Immature natural killer cell (primary cell): ENCODE data around the gene PDGFRB. TPM values are rescaled to one million over a fixed set of nuclear protein-coding genes. Genes with fewer than 3 reads are reported as not detected.
"Not testable (repeated sequence)": the region's sequence is repeated elsewhere in the genome, so short reads cannot be mapped to it uniquely, and the experiment has no call there.

Experiments
- DNase-seq, 3 donors: peaks; one replicate each; pipeline ENCODE4 v3.0.0; 2022; ENCODE audit warnings: mixed read lengths in 1 of 3
- H3K27ac Mint-ChIP-seq, 6 donors: one replicate each; pipeline ENCODE4 v1.8.0; 2020; ENCODE audit warnings: mixed read lengths in 6 of 6, mild to moderate bottlenecking in 5 of 6, inconsistent platforms in 4 of 6, moderate library complexity in 3 of 6
- H3K27me3 Mint-ChIP-seq, 3 donors: one replicate each; pipeline ENCODE4 v1.8.0; 2020 to 2021; ENCODE audit warnings: low read depth in 3 of 3, mild to moderate bottlenecking in 3 of 3, mixed read lengths in 3 of 3, moderate library complexity in 3 of 3, inconsistent platforms in 1 of 3
- H3K36me3 Mint-ChIP-seq, 3 donors: one replicate each; pipeline ENCODE4 v1.8.0; 2020; ENCODE audit warnings: mixed read lengths in 3 of 3, inconsistent platforms in 2 of 3, mild to moderate bottlenecking in 2 of 3
- H3K4me1 Mint-ChIP-seq, 2 donors: one replicate each; pipeline ENCODE4 v1.8.0; 2020; ENCODE audit warnings: inconsistent platforms in 2 of 2, mild to moderate bottlenecking in 2 of 2, mixed read lengths in 2 of 2, moderate library complexity in 1 of 2
- H3K4me3 Mint-ChIP-seq, 5 donors: one replicate each; pipeline ENCODE4 v1.8.0; 2020; ENCODE audit warnings: mild to moderate bottlenecking in 5 of 5, mixed read lengths in 5 of 5, inconsistent platforms in 3 of 5, moderate library complexity in 3 of 5
- H3K9me3 Mint-ChIP-seq, 6 donors: one replicate each; pipeline ENCODE4 v1.8.0; 2020; ENCODE audit warnings: mild to moderate bottlenecking in 6 of 6, mixed read lengths in 6 of 6, inconsistent platforms in 4 of 6, moderate library complexity in 3 of 6
- polyA plus RNA-seq, 3 donors: library from polyadenylated mRNA; unstranded; fragments of 300-500 nt; fragmentation: Illumina TruSeq; gene quantifications; one replicate each; pipeline ENCODE4 v1.2.3, GENCODE V29; 2021

PDGFRB gene
- polyA plus RNA-seq, 3 donors from 2014 or later, result 6.4 to 18.9 (median 7.1) TPM

DNA sequence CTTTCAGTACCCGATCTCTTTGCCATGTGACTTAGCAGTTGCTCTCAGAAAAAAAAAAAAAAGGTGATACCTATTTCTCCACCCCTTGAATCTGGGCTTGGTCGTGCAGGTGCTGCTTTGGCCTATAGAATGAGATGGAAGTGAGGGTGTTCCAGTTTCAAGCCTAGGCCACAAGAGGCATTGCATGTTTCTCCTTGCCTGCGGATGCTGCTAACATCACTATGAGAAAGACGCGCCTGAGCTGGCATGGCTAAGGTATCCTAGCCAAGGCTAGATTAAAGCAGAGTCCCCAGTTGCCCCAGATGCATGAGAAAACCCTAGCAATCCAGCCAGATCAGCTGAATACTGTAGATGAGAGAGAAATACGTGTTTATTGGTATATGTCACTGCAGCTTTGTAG, 54.6 kb downstream of the PDGFRB start:
- DNase-seq, result no peak
- H3K4me1 Mint-ChIP-seq, result no peaks in the 10 kb centered on the region
- H3K4me3 Mint-ChIP-seq, result no peak overlapping the region
- peaks cover 4 to 13% (median 12%) of the 10 kb centered on the region in 3 donors for H3K27me3 Mint-ChIP-seq
- H3K9me3 Mint-ChIP-seq, result no peaks in the 10 kb centered on the region
- H3K27ac Mint-ChIP-seq, result no peak overlapping the region
- no peaks in the 10 kb centered on the region for H3K36me3 Mint-ChIP-seq

- Mint-ChIP-seq H3K9me3 (no peaks in the 10 kb centered on the region), H3K27me3 (peaks cover 8 to 23% (median 11%) of the 10 kb centered on the region in 3 donors), H3K36me3 (no peaks in the 10 kb centered on the region), H3K4me3 (no peak overlapping the region), H3K4me1 (no peaks in the 10 kb centered on the region), H3K27ac (no peak overlapping the region)
- DNase-seq, result no peak
Measured at GRCh38 chr5:150097152-150097551, 58.5 kb downstream of the PDGFRB start.

- Mint-ChIP-seq H3K27ac (no peak overlapping the region), H3K4me3 (no peak overlapping the region), H3K9me3 (no peaks in the 10 kb centered on the region), H3K27me3 (peaks cover 7 to 19% (median 17%) of the 10 kb centered on the region in 3 donors), H3K36me3 (no peaks in the 10 kb centered on the region), H3K4me1 (no peaks in the 10 kb centered on the region)
- no peak for DNase-seq
Measured at GRCh38 chr5:150092159-150092787, 63.4 kb downstream of the PDGFRB start.

- peaks cover 7 to 19% (median 14%) of the 10 kb centered on the region in 3 donors for H3K27me3 Mint-ChIP-seq
- no peaks in the 10 kb centered on the region for H3K9me3 Mint-ChIP-seq
- H3K4me3 Mint-ChIP-seq, result no peak within 1 kb of the TSS
- DNase-seq, result no peak
- H3K36me3 Mint-ChIP-seq, result peaks cover 0 to 3% (median 0%) of the 10 kb centered on the region in 3 donors
- H3K4me1 Mint-ChIP-seq, result peaks cover 6 to 16% of the 10 kb centered on the region in 2 donors
- no peak within 1 kb of the TSS for H3K27ac Mint-ChIP-seq
Measured at GRCh38 chr5:150085950-150086715, 69.5 kb downstream of the PDGFRB start, which contains the start of gene CSF1R. CSF1R (minus strand) TSS chr5:150086554; CDS start chr5:150086427, 127 bp downstream.

- Mint-ChIP-seq H3K27me3 (peaks cover 7 to 17% (median 14%) of the 10 kb centered on the region in 3 donors), H3K4me1 (peaks cover 6 to 16% of the 10 kb centered on the region in 2 donors), H3K36me3 (peaks cover 0 to 4% (median 0%) of the 10 kb centered on the region in 3 donors), H3K9me3 (no peaks in the 10 kb centered on the region), H3K27ac (no peak overlapping the region), H3K4me3 (no peak overlapping the region)
- no peak for DNase-seq
Measured at GRCh38 chr5:150085191-150085912, 70.3 kb downstream of the PDGFRB start.

DNA sequence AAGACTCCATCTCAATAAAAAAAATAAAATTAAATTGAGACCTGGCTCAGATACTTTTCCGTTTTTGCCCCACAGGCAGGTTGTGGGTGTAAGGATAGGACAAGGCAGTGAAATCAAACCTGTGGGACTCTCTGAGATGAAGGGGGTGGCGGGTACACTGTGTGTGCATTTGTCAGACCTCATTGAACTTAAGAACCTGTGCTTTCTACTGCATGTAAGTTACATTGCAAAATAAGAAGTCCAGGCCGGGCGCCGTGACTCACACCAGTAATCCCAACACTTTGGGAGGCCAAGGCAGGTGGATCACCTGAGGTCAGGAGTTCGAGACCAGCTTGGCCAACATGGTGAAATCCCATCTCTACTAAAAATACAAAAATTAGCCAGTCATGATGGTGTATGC, 70.9 kb downstream of the PDGFRB start:
- not testable (repeated sequence) for H3K27ac Mint-ChIP-seq, H3K4me3 Mint-ChIP-seq
- peaks cover 7 to 15% (median 14%) of the 10 kb centered on the region in 3 donors for H3K27me3 Mint-ChIP-seq

DNA sequence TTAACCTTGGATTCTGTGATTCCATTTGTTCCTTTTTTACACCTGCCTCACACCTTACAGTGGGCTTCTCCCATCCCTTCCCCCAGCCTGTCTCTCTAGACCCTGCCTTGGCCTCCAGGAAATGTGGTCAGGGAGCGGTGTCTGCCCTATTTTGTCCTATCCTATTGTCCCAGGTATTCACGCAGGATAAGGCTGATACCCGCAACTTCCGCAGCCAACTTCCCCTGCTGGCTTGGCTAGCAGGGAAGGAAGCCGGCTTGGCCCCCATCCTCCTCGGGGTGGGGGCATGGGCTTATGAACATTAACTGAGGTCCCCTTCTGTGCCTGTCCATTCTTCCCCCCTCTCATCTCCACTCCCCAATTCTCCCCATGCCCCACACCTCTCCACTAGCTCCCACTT, 72.8 kb downstream of the PDGFRB start:
- Mint-ChIP-seq H3K36me3 (peaks cover 0 to 9% (median 0%) of the 10 kb centered on the region in 3 donors), H3K4me3 (peak overlapping the region in 1 of 5 donors; percentile 27), H3K4me1 (peaks cover 6 to 16% of the 10 kb centered on the region in 2 donors), H3K9me3 (no peaks in the 10 kb centered on the region), H3K27me3 (peaks cover 13 to 16% (median 15%) of the 10 kb centered on the region in 3 donors), H3K27ac (no peak overlapping the region)
- no peak for DNase-seq

More for the DNA sequence above, 70.9 kb downstream of the PDGFRB start:
- H3K9me3 Mint-ChIP-seq, H3K36me3 Mint-ChIP-seq, DNase-seq: not testable (repeated sequence)
- peaks cover 6 to 16% of the 10 kb centered on the region in 2 donors for H3K4me1 Mint-ChIP-seq

DNA sequence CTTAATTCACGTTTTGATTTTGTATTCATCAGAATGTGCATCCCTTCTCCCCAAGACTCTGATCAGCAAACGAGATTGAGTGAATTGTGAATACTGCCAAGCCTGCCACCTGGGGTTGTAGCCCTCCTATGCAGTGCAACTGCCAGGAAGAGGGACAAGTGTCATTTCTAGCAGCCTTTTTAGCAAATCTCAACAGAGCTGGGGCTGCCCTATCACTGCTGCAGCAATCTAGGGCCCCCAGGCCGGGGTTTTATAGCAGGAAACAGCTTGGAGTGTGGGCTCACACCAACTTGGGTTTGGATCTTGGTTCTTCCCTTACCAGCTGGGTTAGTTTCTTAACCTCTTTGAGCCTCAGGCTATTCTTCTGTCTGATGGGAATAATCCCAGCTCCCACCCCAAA, 73.3 kb downstream of the PDGFRB start:
- Mint-ChIP-seq H3K4me1 (peaks cover 6 to 16% of the 10 kb centered on the region in 2 donors), H3K9me3 (no peaks in the 10 kb centered on the region), H3K4me3 (no peak overlapping the region), H3K27me3 (peaks cover 13 to 16% (median 16%) of the 10 kb centered on the region in 3 donors), H3K36me3 (peaks cover 0 to 9% (median 0%) of the 10 kb centered on the region in 3 donors), H3K27ac (no peak overlapping the region)
- no peak for DNase-seq

GRCh38 chr5:150081541-150082283, 73.9 kb downstream of the PDGFRB start:
- Mint-ChIP-seq H3K9me3 (no peaks in the 10 kb centered on the region), H3K4me3 (no peak overlapping the region), H3K27ac (no peak overlapping the region), H3K36me3 (peaks cover 0 to 9% (median 0%) of the 10 kb centered on the region in 3 donors), H3K27me3 (peaks cover 13 to 16% (median 16%) of the 10 kb centered on the region in 3 donors), H3K4me1 (peaks cover 6 to 16% of the 10 kb centered on the region in 2 donors)
- DNase-seq, result no peak

DNA sequence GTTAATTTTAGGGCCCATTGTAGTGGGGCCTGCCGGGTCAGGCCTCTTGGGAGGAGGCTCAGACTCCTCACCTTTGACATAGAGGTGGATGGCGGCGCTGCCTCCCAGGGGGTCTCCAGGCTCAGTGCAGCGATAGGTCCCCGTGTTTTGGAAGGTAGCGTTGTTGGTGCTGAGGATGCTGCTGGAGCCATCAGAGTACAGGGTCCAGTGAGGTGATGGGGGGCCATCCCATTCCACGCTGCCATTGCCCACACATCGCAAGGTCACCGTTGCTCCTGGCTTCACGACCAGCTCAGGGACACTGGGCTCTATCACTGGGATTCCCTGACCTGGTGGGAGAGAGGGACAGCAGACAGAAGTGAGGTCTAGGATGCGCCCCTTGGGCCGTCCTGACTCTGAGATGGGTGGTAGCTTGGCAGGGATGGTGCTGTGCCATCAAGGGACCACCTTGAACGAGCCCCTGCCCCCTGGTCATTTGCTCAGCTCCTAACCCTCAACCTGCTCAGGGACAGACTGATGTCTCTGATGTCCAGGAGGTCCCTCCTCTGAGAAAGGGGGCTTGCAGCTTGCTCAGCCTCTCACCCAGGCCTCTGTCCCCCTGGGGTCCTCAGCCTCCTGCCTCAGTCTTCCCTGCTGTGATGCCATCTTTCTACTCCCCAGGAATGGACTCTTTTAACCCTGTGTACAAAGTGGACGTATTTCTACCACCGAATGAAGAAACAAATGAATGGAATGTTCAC, 74.8 kb downstream of the PDGFRB start:
- Mint-ChIP-seq H3K4me3 (no peak overlapping the region), H3K9me3 (no peaks in the 10 kb centered on the region), H3K27ac (no peak overlapping the region), H3K27me3 (peaks cover 13 to 16% (median 15%) of the 10 kb centered on the region in 3 donors), H3K36me3 (peaks cover 0 to 9% (median 0%) of the 10 kb centered on the region in 3 donors), H3K4me1 (peaks cover 6 to 16% of the 10 kb centered on the region in 2 donors)
- DNase-seq, result no peak

GRCh38 chr5:150079909-150080461, 75.7 kb downstream of the PDGFRB start:
- Mint-ChIP-seq H3K4me3 (no peak overlapping the region), H3K4me1 (peaks cover 6 to 16% of the 10 kb centered on the region in 2 donors), H3K27ac (no peak overlapping the region), H3K9me3 (no peaks in the 10 kb centered on the region), H3K27me3 (peaks cover 11 to 13% (median 13%) of the 10 kb centered on the region in 3 donors), H3K36me3 (peaks cover 0 to 9% (median 0%) of the 10 kb centered on the region in 3 donors)
- no peak for DNase-seq
